Fibroblast of skin of back (primary cell): ENCODE measurements around the gene CCDC106.

ENCODE experiments used
- DNase-seq: peaks from one replicate; pipeline ENCODE4 v3.0.0-alpha.2; 2013

The CCDC106 gene

DNA sequence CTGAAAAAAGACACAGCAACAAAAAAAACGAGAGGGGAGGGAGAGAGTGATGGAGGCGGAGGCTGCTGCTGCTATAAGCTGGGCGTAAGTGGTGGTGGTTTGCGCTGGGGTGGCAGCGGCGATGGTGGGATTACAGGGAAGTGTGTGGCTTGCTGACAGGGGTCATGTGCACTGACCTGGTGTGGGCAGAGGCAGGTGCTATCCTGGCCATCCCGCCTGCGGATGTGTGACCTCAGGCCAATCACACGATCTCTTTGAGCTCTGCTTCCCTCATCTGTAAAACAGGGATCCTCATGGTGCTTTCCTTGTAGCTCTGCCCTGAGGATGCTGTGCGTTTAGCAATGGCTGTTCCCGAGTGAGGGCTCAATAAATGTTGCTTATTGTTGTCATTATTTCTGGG, 10.5 kb upstream of the CCDC106 start:
- no peak for DNase-seq

DNA sequence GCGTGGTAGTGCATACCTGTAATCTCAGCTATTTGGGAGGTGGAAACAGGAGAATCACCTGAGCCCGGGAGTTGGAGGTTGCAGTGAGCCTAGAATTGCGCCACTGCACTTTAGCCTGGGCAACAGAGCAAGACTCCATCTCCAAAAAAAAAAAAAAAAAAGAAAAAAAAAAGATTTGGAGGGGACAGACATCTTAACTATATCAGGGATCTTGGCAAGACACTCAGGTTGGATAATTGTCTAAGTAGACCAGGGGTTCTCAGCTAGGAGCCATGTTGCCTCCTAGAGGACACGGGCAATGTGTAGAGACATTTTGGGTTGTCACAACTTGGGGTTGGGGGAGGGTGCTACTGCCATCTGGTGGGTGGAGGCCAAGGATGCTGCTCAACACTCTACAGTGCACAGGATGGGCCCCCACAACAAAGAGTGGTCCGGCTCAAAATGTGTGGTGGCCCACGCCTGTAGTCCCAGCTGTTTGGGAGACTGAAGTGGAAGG, 9.1 kb upstream of the CCDC106 start:
- DNase-seq: peak; percentile 64

GRCh38 chr19:55640043-55640576, 7.9 kb upstream of the CCDC106 start:
- peak; percentile 78 for DNase-seq

DNA sequence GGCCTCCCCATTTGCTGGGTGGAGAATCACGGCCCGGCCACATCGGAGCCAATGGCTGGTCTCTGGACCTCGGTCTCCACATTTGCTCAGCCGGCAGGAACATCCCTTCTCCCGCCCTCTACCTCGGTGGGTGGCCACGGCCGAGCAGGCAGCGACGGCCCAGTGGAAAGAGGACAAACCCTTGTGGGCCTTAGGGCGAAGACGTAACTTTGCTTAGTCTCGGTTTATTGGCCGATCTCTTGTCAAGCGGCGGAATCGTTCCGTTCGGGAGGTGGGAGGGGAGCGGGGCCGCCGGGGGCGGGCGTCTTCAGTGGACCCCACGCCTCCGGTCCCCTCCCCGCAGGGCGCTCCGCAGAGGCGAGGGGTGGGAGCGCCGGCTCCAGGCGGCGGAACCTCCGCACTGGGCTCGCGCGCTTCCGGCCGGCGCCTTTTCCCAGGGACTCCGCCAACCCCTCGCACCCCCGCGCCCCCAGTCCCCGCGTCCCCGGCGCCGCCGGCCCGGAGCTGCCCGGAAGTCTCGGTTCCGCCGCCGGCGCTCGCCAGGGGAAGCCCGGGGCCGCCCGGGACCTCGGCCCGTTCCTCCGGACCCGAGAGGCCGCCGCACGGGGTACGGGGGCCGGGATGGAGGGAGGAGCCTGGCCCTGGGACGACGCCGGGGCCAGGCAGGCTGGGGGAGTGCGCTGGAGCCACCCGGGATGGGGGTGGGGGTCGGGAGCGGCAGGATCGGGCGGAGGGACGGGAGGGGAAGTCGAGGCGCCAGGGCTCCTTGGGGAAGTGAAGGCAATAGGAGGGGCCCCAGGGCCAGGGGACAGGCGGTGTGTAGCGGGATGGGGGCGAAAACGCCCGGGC, 7.2 kb upstream of the CCDC106 start, which contains the start of gene ZNF580:
Gene ZNF580 (plus strand): TSS at position 426 of the 849 bp plus-strand sequence. CDS start 1,507 bp downstream, outside the sequence.
- peak; percentile 83 for DNase-seq

DNA sequence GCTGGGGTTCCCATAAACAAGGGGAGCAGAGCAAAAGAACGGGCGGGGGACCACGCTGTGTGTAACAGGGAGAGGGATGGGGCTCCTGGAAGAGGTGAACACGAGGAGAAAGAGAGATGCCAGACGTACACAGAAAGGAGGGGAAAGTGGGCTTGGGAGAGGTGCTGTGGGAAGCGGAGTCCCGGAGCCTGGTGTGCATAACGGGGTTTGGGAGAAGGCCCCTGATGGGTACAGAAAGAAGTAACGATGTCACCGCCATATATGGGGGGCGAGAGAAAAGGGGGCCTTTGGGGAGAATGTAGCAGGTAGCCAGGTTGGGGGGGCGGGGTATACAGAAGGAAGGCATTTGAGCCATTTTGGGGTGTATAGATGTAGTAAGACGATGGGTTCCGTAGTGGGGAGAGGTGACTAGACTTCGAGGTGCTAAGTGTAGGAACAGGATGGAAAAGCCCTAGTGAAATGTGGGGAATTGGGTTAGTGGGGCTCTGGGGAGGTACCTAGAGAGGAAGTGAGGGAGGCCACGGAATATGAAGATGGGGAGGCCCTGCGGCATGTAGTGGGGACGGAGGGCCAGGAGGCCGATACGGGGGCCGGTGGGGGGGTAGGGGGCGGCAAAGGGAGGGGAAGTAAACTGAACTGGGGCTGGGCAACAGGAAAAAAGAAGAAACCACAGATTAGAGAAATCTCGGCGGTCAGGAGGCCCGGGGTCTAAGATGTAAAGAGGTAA, 6.4 kb upstream of the CCDC106 start:
- no peak for DNase-seq

DNA sequence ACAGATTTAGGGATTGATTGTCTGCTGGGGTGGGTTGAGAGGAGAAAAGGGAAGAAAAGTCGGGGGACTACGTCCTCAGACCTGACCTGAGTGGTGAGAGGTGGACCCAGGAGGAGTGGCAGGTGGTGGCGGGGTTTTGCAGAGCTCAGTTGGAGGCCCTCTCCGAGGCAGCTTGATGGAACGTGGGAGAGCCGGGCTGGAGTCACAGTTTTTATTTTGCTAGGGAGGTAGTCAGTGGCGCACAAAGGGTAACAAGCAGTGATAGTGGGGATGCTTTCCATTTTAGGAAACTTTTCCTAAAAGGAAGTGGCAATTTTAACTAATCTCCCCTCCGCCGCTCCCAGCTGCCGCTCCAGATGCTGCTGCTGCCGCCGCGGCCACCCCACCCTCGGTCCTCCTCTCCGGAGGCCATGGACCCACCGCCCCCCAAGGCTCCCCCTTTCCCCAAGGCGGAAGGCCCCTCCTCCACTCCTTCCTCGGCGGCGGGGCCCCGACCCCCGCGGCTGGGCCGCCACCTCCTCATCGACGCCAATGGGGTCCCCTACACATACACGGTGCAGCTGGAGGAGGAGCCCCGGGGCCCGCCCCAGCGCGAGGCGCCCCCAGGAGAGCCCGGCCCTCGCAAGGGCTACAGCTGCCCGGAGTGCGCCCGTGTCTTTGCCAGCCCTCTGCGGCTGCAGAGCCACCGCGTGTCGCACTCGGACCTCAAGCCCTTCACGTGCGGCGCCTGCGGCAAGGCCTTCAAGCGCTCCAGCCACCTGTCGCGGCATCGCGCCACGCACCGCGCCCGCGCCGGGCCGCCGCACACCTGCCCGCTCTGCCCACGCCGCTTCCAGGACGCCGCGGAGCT, 5.6 kb upstream of the CCDC106 start:
- peak; percentile 21 for DNase-seq

GRCh38 chr19:55643003-55643886, 4.8 kb upstream of the CCDC106 start, which contains the start of gene ZNF581:
Gene ZNF581 (plus strand): TSS chr19:55643649. CDS start chr19:55644572, 923 bp downstream.
- peak; percentile 74 for DNase-seq

GRCh38 chr19:55643887-55644176, 4.2 kb upstream of the CCDC106 start:
- DNase-seq: no peak

DNA sequence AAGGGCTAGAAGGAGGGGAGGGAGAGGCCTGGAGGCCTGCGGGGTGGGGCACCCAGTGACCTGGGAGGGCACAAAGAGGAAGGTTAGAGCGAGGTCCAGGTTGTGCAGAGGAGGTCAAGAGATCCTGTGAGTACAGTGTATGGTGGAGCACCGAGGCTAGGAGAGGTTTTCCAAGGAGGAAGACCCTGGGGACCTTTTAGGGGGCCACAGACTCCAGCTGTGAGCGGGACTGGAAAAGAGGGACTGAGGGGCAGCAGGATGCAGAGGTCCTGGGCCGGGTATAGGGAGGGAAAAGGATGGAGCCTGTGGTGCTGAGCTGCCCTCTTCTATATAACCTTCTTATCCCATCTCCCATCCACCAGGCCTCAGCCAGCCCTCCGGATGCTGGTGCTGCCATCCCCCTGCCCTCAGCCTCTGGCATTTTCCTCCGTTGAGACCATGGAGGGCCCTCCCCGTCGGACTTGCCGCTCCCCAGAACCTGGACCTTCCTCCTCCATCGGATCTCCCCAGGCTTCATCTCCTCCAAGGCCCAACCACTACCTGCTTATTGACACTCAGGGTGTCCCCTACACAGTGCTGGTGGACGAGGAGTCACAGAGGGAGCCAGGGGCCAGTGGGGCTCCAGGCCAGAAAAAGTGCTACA, 3.7 kb upstream of the CCDC106 start:
- DNase-seq: no peak

DNA sequence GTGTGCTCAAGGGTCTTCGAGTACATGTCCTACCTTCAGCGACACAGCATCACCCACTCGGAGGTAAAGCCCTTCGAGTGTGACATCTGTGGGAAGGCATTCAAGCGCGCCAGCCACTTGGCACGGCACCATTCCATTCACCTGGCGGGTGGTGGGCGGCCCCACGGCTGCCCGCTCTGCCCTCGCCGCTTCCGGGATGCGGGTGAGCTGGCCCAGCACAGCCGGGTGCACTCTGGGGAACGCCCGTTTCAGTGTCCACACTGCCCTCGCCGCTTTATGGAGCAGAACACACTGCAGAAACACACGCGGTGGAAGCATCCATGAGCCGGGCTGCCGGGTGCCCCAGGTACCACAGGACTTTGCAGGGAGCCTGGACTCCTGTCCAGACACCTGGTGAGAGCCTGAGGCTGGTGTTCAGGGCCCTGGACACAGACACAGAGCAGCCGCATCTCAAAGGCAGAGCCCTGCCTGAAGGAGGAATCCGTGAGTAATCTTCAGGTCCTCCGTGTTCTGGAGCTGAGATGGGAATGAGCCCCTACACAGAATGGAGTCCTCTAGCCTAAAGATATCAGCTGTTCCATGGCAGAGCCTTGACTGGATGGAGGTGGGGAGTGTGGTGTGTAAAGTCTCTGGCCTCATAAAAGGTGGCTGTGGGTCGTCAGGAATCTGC, 3.0 kb upstream of the CCDC106 start:
- no peak for DNase-seq

DNA sequence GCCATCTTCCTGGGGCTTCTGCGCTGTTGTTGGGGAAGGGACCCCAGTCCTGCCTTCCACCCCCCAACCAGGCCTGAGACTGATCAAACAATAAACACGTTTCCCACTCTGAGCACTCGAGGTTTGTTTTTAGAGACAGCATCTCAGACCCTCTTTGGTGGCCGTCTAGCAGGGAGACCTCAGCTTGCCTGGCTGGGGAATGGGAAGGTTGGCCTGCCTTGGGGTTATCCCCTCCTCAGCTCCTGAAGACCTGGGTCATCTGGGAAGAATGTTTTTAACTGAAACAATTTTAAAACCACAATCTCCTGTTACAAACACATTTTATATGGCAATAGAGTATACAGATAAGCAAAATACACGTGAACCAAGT, 2.5 kb upstream of the CCDC106 start:
- DNase-seq: no peak

- DNase-seq: no peak
These were observed 902 bp upstream of the CCDC106 start for GRCh38 chr19:55646889-55647731.

DNA sequence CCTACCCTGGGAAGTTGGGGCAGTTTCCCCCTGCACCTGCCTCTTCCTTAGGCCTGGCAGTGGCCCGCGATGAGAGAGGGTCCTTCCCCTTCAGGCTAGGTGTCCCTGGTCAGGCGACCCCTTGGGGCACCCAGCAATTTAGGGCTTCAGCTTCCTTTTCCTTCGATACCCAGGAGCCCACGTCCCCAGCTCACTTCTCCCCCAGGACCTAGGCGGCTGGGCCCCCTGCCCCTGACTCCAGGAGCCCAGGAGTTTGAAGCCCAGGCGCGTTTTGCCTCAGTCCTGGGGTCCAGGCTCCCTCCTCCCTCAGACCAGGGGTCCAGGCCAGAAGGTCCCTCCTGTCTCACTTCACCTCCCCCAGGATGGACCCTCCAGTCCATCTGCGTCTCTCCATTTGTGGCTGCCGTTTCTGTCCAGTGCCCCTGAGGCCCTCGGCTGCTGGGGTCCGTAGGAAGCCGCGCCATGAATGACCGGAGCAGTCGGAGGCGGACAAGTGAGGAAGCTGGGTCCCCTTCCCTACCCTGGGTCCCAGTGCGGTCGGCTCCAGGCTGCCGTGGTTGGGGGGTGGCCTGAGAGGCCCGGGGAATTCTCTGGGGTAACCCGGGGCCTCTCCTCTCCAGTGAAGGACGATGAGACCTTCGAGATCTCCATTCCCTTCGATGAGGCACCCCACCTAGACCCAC, 714 bp downstream of the CCDC106 start:
- no peak for DNase-seq

GRCh38 chr19:55649268-55650125, 1.5 kb downstream of the CCDC106 start:
- DNase-seq: no peak

- DNase-seq: no peak
These were observed 2.1 kb downstream of the CCDC106 start for GRCh38 chr19:55650126-55650557.

DNA sequence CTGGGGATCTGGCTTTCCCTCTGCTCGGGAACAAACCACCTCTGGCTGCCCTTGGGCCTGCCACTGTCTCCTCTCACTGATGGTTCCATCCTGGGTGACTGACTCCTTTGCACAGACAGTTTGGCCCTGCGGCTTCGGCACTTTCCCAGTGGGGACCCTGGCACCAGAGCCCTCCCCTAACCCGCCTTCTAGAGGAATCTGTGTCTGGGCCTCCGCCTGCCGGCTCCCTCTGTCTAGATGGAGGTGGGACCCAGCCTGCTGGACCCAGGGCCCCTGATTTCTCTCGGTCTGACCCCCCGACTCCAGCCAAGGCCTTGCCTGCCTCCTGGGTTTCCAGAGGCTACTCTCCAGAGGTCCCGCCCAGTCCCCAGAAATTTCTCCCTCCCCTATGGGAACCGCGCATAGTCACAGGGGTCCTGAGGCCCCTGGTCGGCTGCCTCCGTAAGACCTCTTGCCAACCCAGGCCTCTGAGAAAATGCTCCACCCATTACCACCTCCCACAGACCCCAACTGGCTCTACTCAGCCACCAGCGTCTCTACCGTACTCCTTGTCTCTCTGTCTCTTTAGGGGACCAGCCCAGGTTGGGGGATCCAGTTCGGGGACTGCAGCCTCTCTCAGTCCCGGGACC, 2.7 kb downstream of the CCDC106 start:
- DNase-seq: no peak

DNA sequence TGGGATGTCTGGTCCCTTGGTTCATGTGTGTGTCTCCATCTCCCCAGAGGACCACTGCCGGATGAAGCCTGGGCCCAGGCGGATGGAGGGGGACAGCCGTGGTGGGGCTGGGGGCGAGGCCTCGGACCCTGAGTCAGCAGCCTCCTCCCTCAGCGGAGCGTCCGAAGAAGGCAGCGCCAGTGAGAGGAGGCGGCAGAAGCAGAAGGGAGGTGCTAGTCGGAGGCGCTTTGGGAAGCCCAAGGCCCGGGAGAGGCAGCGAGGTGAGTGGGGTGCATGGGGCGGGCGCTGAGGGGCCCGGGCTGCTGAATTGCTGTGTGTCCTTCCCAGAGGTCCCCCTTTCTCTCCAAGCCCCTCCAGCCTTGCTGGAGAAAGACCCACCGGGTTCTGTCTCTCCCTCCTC, 3.2 kb downstream of the CCDC106 start:
- no peak for DNase-seq
